GM19468 (cell line): ENCODE measurements around the gene ZNF407.

ENCODE experiments used
- ATAC-seq: cut with Tn5 transposase; IDR thresholded peaks from one replicate; pipeline ENCODE4 v1.9.1; 2021; ENCODE audit warnings: mild to moderate bottlenecking, moderate library complexity, moderate number of reproducible peaks; ENCODE audit not compliant: unreplicated experiment; ENCODE audit errors: extremely low read depth

The ZNF407 gene

DNA sequence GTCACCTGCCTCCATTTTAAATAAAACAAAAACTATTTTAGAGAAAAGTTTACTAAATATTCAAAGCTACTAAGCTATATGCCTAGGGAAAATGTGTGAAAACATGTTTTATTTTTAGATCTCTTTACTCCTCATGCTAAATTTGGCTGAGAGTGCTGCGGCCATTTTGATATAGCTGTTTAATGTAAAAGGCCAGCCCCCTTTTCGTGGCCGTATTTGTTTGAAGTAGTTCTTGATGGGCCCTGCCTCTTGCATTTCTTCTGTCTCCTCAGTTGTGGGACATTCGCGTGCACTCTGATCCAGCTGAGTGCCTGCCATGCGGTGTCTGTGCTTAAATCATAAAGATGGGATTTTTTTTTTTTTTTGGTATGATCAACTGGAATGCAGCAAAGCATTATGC is 64.0 kb downstream of the ZNF407 start:
- ATAC-seq = no peak

DNA sequence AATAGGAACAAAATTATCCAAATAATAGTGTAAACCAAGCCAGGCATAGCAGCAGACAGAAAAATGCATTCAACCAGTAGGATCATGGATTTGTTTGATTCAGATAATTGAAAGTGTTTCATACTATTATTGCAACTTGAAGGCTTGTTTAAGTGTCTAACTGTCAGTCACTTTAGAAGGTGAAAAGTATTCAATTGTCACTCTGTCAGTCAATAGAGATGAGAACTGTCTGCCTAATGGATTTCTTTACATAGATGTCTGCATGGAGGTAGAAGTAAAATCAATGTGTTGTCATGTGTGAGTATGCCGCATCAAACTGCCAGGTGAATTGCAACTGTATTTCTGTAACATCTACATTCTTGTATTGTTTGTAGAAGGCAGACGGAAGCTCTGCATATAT is 65.0 kb downstream of the ZNF407 start:
- no peak for ATAC-seq

DNA sequence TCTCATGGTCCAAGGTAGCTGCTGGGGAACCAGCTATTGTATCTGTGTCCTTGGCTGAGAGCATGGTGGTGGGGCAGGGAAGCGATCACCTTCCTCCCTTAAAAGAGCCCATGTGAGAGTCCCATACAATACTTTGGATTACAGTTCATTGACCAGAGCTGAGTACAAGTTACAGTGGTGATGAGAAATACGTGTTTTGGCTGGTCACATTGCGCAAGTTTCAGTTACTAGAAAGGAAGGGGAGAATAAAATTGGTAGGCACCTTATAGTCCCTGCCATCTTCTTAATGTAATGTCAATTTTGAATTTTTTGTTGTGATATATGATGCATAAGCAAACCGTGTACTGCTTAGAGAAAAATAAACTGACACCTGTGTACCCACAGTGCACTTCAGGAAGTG is 67.7 kb downstream of the ZNF407 start:
- no peak for ATAC-seq

DNA sequence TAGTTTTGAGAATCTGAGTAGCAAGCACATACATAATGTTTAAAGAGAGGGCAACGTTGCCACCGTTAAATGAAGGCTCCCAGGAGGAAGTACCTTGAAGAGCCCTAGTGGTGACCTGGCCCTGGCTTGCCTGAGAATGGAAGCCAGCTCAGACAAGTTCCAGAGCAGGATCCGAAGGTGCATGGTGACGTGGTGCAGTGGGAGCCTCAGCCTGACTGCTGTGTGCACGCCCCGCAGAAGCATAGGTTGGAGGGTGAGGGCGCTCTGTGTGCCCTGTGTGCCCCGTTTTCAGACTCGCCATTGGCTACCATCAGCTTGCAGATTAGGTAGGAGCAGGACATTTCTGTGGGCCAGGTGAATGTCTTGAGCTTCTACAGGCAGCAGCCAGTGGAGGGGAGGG is 68.2 kb downstream of the ZNF407 start:
- no peak for ATAC-seq

DNA sequence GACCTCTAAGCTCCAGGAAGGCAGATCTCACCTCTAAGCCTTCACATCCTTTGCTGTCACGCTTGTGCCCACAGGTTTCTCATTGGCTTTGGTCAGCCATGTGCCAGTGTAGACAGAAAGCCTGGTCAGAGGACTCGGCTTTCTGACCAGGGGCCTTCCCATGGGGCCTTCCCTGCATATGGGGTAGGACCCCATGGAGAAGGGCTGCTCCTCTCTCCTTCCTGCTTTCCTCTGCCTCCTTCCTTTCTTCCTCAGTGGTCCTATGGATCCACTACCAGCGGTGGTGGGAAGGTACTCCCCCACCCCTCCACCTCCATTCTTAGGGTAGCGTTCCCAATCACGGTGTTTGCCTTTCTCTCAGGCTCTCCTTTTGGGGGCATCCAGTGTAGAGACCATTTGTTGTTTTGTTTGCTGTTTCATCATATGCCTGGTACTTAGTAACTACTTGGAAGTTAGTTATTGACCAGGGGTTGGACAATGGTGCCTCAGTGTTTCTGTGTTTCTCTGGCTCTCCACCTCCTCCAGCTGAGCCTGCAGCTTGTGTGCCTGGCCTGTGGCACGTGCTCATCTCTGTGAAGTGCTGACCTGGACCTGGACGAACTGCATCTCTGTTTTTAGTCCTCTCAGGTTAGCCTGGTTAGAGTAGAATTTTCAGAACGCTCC is 71.6 kb downstream of the ZNF407 start:
- ATAC-seq = no peak

DNA sequence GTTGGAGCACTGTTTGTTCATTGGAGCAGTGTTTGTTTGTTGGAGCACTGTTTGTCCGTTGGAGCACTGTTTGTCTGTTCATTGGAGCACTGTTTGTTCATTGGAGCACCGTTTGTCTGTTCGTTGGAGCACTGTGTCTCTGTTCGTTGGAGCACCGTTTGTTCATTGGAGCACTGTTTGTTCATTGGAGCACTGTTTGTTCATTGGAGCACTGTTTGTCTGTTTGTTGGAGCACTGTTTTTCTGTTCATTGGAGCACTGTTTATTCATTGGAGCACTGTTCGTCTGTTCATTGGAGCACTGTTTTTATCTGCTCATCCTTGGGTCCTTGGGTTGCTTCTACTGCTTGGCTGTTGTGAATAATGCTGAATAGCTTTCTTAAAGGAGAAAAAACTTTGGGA is 74.7 kb downstream of the ZNF407 start:
- no peak for ATAC-seq

DNA sequence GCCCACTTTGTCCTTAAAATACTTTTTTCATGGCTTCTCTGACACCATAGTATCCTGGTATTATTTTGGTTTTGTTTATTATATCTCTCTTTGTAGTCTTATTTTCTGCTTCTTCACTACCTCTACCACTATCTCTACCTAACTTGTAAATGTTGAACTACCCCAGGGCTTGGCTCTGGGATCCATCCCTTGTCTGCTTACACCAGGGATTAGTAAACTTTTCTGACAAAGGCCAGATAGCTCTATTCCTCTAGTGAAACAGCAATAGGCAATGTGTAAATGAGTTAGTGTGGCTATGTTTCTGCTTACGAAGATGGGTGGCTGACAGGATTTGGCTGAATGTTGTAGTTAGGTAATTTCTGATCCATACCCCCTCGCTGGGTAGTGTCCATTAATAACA is 76.8 kb downstream of the ZNF407 start:
- no peak for ATAC-seq

DNA sequence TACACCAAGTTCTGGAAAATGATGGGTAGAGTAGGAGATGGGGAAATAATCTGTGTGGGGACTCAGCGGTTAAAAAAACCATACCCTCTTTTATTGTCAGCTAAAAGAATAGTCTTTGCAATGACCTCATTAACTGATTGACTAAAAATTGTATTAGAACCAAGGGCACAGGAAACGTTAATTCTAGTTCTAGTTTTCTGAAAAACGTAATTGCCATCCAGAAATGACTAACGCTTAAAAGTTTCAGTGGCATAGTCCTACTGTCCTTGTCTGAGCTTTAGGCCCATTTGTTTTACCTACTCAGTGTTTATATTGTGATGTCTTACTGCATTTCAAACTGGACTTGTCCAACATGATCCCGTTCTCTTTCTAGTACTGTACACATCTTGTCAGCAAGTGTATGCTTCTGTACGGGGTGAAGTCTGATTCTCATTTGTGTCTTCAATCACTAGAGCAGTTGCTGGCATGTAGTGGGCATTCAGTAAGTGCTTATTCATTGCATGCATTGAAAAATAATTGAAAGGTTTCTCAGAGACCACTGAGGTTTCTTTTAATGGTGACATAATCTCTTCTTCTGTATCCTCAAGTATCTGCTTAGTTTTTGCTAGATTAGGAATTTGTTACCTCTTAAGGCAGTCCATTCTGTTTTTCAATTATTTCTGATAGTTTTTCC is 81.5 kb downstream of the ZNF407 start:
- ATAC-seq = no peak

DNA sequence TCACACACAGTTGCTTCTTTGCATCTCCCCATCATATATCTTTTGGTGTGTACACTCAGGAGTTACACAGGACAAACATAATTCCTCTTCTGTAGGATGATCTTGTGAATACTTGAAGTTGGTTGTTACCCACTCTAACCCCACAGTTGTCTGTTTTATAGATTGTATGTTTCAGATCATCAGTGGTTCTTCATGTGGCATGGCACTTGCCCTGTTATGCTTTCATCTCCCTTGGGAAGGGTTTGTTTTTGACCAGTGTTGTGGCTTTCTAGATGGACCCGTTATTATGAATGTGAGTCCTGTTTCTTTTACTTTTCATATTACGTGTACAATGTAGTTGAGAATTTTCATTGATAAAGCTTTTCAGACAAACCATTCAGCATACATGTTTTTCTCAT is 82.0 kb downstream of the ZNF407 start:
- ATAC-seq = no peak

DNA sequence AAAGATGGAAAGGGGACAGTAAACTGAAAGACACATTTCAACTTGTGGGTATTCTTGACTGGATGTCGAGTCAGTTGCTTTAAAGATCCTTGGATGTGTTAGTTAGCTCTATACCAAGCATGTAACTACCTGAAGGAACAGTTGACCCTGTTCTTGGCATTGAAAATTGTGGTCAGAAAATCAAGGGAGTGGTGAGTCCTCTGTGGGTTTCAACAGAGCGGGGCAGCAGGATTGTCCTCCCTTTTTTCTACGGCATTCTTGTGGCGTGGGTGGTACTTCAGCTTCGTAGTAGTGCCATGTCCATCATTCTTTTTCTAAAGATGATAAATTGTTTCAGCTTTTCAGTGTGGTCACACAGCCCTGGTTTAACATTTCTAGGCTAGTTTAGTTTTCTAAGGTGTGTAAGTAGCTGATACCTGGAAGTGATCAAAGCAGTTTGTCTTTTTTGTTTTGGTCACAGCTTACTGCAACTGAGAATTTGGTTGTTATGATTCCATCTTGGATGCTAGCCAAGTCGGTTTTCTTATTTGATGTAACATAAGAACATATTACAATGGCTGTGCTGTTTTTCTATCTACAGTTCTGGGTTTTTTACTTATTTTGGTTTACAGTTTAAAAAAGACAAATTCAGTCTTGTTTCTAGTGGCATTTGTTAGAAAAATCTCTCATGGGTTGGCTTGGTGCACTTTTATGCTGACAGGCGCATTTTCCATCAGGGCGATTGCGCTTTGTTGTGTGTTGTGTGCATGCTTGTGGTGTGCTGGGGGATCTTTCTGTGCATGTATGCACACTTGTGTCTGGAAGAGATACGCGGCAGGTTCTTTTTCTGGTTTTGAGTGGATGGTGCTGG is 84.7 kb downstream of the ZNF407 start:
- ATAC-seq = no peak

DNA sequence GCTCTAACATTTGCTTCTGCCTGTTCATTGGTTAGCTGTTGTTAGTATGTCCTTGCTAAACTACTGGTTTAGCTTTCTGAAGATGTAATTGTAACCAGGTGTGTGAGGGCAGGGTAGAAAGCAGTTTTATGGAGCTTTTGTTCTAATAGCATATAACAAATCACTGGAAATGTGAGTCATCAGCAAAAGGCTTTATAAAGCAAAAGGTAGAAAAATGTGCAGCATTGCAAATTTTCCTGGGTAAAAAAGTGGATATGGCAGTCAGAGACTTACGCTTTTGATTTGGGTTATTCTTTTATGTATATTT is 85.3 kb downstream of the ZNF407 start:
- ATAC-seq = no peak

DNA sequence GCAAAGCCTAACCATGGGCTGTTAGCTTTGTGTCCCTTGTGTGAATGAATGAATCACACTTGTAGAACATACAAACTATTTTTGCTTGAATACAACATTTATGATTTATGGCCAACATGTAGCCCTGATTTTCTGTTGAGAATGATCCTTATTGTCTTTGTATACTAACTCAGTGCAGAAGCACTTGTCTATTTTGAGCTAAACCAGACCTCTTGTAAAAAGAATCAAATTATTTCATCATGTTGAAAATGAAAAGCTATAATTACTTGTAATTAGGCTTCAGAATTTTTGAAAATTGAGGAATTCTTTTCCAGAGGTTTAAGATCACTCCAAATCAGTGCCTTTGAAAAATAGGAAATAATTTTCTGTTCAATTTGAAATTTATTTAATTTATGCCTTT is 85.9 kb downstream of the ZNF407 start:
- ATAC-seq = no peak

DNA sequence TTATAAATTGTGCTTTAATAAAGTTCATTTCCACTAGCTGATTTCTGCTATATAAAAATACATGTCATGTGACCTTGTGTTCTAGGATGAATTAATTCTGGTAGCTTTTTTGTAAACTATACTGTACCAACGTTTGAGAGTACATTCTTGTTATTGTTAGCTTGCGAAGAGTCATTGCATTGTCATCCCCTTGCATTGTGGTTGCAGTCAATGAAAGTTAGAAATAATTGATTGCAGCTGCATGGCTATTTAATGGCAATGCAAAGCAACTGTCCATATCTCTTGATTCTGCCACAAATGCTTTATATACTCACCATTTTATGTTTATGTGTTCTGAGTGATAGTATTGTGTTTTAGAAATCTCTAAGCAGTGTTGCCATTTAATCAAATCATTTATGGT is 91.6 kb downstream of the ZNF407 start:
- ATAC-seq = no peak

DNA sequence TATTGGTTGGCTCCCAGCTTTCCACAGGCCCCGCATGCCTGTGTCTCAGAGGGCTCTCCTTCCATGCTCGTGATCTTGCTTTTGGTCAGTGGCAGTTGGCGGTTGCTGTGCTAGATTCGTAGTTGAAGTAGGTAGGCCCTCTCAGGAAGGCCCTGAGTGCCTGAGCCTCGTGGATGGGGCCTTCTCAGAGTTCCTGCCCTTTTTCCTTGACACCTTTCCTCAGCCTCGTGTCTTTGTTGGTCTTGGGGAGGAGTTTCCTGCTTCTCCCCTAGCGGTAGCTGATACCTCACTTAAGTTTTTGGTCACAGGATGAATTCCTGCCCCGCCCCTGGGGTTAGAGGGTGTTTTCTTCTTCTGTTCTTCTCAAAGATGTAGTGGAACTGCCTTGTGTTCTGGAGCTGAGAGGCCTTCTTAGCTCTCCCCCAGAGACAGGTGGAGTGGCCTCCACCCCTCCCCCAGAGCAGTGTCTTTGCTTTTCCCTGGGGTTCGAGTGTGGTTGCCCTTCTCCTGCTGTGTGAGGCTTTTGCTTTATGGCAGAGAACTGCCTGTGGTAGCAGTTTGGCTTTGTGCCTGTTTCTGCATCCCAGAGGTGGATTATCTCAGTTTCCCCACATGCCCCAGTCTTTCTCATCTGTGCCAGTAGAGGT is 94.8 kb downstream of the ZNF407 start:
- no peak for ATAC-seq

DNA sequence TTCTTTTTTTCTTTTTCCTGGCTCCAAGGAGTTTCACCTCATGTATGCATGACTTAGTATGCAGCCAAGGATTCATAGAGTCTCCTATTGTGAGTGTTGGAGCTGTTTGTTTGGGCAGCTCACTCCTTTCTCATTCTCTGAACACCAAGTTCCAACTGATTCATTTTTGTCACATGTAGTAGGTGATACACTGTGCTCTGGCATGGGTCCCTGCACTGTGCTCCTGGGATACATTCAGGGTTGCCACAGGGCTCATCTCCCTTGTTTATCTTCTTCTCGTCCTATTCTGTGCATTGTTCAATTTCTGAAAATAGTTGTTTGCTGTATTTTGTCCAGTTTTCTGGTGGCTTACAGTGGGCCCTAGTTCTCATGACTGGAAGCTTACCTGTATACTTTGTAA is 96.8 kb downstream of the ZNF407 start:
- no peak for ATAC-seq

DNA sequence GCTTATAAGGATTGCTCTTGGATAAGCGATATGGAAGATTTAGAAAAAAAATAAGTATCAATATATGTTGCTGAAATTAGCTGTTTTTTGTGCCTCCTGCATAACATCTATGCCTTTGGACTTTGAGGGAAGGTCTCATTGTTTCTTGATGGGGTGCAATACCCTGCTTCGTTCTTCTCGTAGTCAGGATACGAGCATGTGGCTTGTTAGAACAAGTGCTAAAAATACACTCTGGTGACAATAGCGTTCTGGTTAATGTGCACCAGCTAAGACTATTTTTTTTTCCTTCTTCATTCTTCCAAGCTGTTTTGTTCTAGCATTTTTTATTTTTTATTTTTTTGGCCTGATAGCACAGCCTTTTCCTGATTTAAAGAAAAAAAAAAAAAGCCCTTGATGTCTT is 97.5 kb downstream of the ZNF407 start:
- no peak for ATAC-seq

DNA sequence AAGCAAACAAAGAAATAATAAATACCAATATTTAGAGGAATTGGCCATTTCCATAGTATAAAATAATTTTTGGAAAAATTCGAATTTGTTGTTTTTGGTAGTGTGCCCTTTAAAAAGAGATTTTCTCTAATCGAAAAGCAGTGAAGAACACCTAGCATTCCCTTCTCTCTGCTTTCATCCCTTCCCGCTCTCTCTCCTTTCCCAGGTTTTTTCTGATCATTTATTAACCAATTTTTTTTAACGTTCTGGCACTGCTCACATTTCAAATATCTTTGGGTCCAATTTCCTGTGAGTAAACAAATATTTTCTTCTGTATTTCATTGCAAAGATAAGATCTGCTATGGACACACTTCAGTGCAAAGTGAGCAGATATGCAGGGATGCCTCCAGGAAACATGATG is 101.2 kb downstream of the ZNF407 start:
- no peak for ATAC-seq

DNA sequence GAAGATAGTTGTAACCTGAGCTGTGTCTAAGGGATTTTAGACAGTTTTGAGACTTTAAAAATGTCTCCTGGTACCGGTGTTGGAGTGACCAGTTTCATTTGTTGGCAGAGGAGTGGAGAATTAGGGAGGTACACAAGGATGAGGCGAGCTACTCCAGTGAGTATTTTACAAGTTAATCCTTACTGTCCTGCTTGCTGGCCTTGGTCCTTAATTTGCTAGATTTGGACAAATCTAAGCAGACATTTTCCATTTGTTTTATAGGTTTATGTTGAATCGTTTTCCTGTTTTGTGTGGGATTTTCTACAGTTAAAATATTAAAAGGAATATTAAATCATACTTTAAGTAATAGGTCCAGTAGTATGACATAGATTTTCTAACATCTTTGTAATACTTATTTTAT is 101.8 kb downstream of the ZNF407 start:
- no peak for ATAC-seq

DNA sequence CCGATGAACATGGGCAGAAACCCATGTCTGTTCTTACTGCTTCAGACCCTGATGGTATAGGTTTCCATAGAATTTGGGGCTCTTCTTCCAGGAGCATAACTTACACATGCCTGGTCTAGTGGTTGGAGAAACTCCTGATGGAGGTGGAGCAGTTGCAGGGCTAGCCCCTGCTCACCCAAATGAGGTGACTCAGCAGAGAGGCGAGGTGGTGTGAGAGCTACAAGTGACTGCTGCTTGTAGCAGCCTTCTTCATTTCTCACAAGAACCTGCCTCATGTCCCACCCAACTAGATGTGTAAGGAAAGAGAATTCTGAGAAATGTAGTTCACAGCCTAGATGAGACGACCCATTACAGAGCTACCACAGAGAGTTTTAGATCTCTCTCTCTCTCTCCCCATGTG is 105.3 kb downstream of the ZNF407 start:
- no peak for ATAC-seq

DNA sequence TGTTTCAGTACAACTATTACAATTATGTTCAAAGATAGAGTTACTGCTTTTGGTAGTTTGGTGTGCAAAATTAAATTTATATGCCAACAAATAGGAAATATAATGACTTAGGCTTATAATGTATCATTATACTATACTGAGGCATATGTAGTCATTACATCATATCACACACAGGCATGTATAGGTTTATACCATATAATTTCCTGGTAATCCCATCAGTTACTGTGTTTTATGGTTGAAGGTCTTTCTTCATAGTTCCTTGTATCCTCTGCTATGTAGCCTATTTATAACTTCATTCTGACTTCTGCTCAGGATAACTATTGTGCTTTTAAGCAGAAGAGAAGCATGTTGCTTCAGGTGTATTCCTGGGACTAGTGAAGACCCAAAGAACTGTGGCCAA is 110.5 kb downstream of the ZNF407 start:
- ATAC-seq = no peak

DNA sequence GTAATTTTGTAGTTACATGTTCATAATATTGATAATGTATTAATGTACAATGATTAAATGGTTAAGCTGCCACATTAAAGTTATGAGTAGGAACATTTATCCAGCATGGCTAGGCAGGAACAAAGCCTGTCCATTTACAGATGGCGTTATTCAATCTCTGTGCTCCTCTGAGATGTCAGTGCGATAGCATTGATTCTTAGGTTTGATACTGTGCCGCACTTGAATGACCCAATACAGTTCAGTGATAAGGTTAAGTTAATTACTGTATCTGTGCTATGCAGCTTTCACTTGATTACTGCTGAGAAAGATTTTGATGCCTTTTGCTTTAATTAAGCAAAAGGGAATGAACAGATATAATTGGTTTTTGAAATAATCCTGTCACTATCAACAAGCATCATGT is 111.8 kb downstream of the ZNF407 start:
- no peak for ATAC-seq
